Measurements from ENCODE around the gene COL7A1. TPM values are rescaled to one million over a fixed set of nuclear protein-coding genes. Genes with fewer than 3 reads are reported as not detected.

Gene COL7A1
- total and polyA plus RNA-seq, 2 of the 13 experiments (the other 11 are each of a cell fraction or from before 2014, with no cell fraction given): 2.7 to 11.7 TPM

GRCh38 chr3:48528048-48528447 is 67.1 kb downstream of the COL7A1 start:
- Histone ChIP-seq H3K4me3 (replicated peaks in 1 of 3; ENCODE audit: insufficient read depth in 1 of 3, low read depth in 2 of 3, low read length in 3 of 3) (no peak overlapping the region), H2AFZ (ENCODE audit: low read length) (no peak overlapping the region), H3K9me3 (ENCODE audit: low read length) (no peaks in the 10 kb centered on the region), H3K36me3 (replicated peaks in 1 of 2; ENCODE audit: control insufficient read depth in 1 of 2, insufficient read depth in 2 of 2, low read length in 2 of 2) (peaks cover 9 to 50% of the 10 kb centered on the region in 2 experiments), H4K20me1 (ENCODE audit: insufficient read depth, low read length) (no peaks in the 10 kb centered on the region), H3K4me2 (ENCODE audit: low read depth, low read length) (no peak overlapping the region), H3K9ac (ENCODE audit: insufficient read depth, low read depth, low read length) (no peak overlapping the region), H3K27me3 (ENCODE audit: control insufficient read depth in 1 of 2, insufficient read depth in 2 of 2, low read length in 2 of 2) (no peaks in the 10 kb centered on the region), H3K27ac (ENCODE audit: extremely low read length, insufficient read depth, low read length) (no peak overlapping the region), H3K4me1 (ENCODE audit: insufficient read depth, low read length) (no peaks in the 10 kb centered on the region), H3K79me2 (ENCODE audit: insufficient read depth, low read length) (no peaks in the 10 kb centered on the region)
- DNase-seq (ENCODE audit: low spot score): no peak
- TF ChIP-seq ZBTB33 (CRISPR knock-in tag; IDR thresholded peaks at IDR 0.05): no peak
- no peak for TF ChIP-seq MEIS1 (CRISPR knock-in tag; IDR thresholded peaks at IDR 0.05; ENCODE audit: borderline replicate concordance)
- no peak for TF ChIP-seq ZNF10 (CRISPR knock-in tag; IDR thresholded peaks at IDR 0.05; ENCODE audit: borderline replicate concordance, low read depth)
- no peak for TF ChIP-seq PHF20 (CRISPR knock-in tag; IDR thresholded peaks at IDR 0.05)
- no peak for TF ChIP-seq ZSCAN21 (CRISPR knock-in tag; IDR thresholded peaks at IDR 0.05; ENCODE audit: borderline replicate concordance)
- no peak for TF ChIP-seq FOXC1 (CRISPR knock-in tag; IDR thresholded peaks at IDR 0.05; ENCODE audit: borderline replicate concordance)
- no peak for TF ChIP-seq TCF7L2 (IDR thresholded peaks at IDR 0.05; ENCODE audit: low read depth, low read length)
- no peak for TF ChIP-seq KLF11 (CRISPR knock-in tag; IDR thresholded peaks at IDR 0.05)
- no peak for TF ChIP-seq CHCHD3 (CRISPR knock-in tag; IDR thresholded peaks at IDR 0.05)
- TF ChIP-seq NFYB (CRISPR knock-in tag; IDR thresholded peaks at IDR 0.05): no peak
- no peak for TF ChIP-seq FOXP4 (CRISPR knock-in tag; IDR thresholded peaks at IDR 0.05)
- TF ChIP-seq PCBP1 (IDR thresholded peaks at IDR 0.05; ENCODE audit: borderline replicate concordance, low read depth, low read length): no peak
- no peak for TF ChIP-seq HDAC1 (CRISPR knock-in tag; IDR thresholded peaks at IDR 0.05)
- no peak for TF ChIP-seq PPARG (CRISPR knock-in tag; conservative IDR thresholded peaks at IDR 0.05)
- no peak for TF ChIP-seq ZNF619 (CRISPR knock-in tag; IDR thresholded peaks at IDR 0.05)
- TF ChIP-seq ZNF121 (CRISPR knock-in tag; IDR thresholded peaks at IDR 0.05): no peak
- no peak for TF ChIP-seq DRAP1 (CRISPR knock-in tag; IDR thresholded peaks at IDR 0.05)
- intact Hi-C loops (cut with micrococcal nuclease; ENCODE audit: unreplicated experiment) (no loop called here), in situ Hi-C loops (cut with HindIII; ENCODE audit: extremely low pct_ligation_motif_present, low pct_unique_long_range_greater_than_20kb) (no loop called here)
- no peak for FAIRE-seq
- no peak for ATAC-seq
- ChIA-PET POLR2A (no interaction called here), CTCF (ENCODE audit: low intra/inter-chr PET ratio, low total read pairs) (no interaction called here)
- 97% methylated on average over 9 of the region's 9 CpGs for WGBS (ENCODE audit: low lambda C conversion rate)
- no TSS peak for BruUV-seq (replicated peaks)

All from HepG2 (cell line).